HEK293 (cell line): ENCODE measurements around the gene ATP2A2.

Source experiments
- CTCF ChIA-PET: fragments of 350-600 bp; formaldehyde crosslinking; extraction: SDS; loops from one replicate; lab custom pipeline; 2021; ENCODE audit warnings: antibody characterized with exemption; lab: Yijun Ruan, JAX
- POLR2A ChIA-PET: fragments of 300-600 bp; formaldehyde crosslinking; extraction: SDS; loops from one replicate; lab custom pipeline; 2020; ENCODE audit warnings: antibody characterized with exemption, inconsistent platforms; lab: Yijun Ruan, JAX
- H3K27ac ChIP-seq: fragments of 200-500 bp; sonication (Bioruptor generic); 2 replicates; pipeline ENCODE4 v1.5.1; 2014; ENCODE audit warnings: low read depth, low read length, control low read depth, inconsistent platforms; ENCODE audit errors: extremely low read depth
- H3K36me3 ChIP-seq, 2 experiments: fragments of 200-500 bp in 1 of 2; sonication (Bioruptor generic) in 1 of 2; 1 replicate in 1 of 2; 2 replicates in 1 of 2; pipeline ENCODE4 v1.5.1; 2014 to 2017; ENCODE audit warnings: inconsistent platforms in 2 of 2, low read length in 2 of 2; ENCODE audit not compliant: control insufficient read depth in 2 of 2, insufficient read depth in 1 of 2
- H3K4me1 ChIP-seq: fragments of 200-500 bp; sonication (Bioruptor generic); 2 replicates; pipeline ENCODE4 v1.5.1; 2014; ENCODE audit warnings: mild to moderate bottlenecking, low read length, inconsistent platforms; ENCODE audit not compliant: control insufficient read depth, insufficient read depth
- H3K4me3 ChIP-seq: 2 replicates; pipeline ENCODE4 v1.5.1; 2011; ENCODE audit warnings: low read depth, mild to moderate bottlenecking, control low read depth, low read length, moderate library complexity
- H3K9me3 ChIP-seq: fragments of 200-500 bp; sonication (Bioruptor generic); 2 replicates; pipeline ENCODE4 v1.5.1; 2014; ENCODE audit warnings: low read depth, low read length, inconsistent platforms; ENCODE audit not compliant: control insufficient read depth, insufficient read depth
- MZF1 ChIP-seq: fragments of 450-650 bp; formaldehyde crosslinking; IDR thresholded peaks from 2 replicates; pipeline ENCODE4 v1.5.1; 2017; ENCODE audit warnings: missing biosample characterization, missing genetic modification characterization, borderline replicate concordance
- PRDM1 ChIP-seq: fragments of 450-650 bp; formaldehyde crosslinking; IDR thresholded peaks from 2 replicates; pipeline ENCODE4; 2016; ENCODE audit warnings: missing biosample characterization, missing genetic modification characterization
- PRDM10 ChIP-seq: fragments of 450-650 bp; formaldehyde crosslinking; IDR thresholded peaks from 2 replicates; pipeline ENCODE4 v1.5.1; 2016; ENCODE audit warnings: missing biosample characterization, missing genetic modification characterization
- PRDM6 ChIP-seq: fragments of 450-650 bp; formaldehyde crosslinking; IDR thresholded peaks from 2 replicates; pipeline ENCODE4 v1.5.1; 2017; ENCODE audit warnings: missing biosample characterization, missing genetic modification characterization
- REPIN1 ChIP-seq: fragments of 450-650 bp; formaldehyde crosslinking; IDR thresholded peaks from 2 replicates; pipeline ENCODE4 v1.5.1; 2017; ENCODE audit warnings: missing biosample characterization, missing genetic modification characterization, low read depth
- SP7 ChIP-seq: fragments of 450-650 bp; formaldehyde crosslinking; IDR thresholded peaks from 2 replicates; pipeline ENCODE4 v1.5.1; 2016; ENCODE audit warnings: missing biosample characterization, missing genetic modification characterization
- YY2 ChIP-seq: fragments of 450-650 bp; formaldehyde crosslinking; IDR thresholded peaks from 2 replicates; pipeline ENCODE4 v1.5.1; 2016; ENCODE audit warnings: missing biosample characterization, missing genetic modification characterization
- ZBTB7A ChIP-seq: fragments of 450-650 bp; formaldehyde crosslinking; IDR thresholded peaks from 2 replicates; pipeline ENCODE4 v1.5.1; 2016; ENCODE audit warnings: low read depth, missing biosample characterization, missing genetic modification characterization
- ZFP3 ChIP-seq: fragments of 450-650 bp; formaldehyde crosslinking; IDR thresholded peaks from 2 replicates; pipeline ENCODE4 v1.5.1; 2016; ENCODE audit warnings: low read depth, missing biosample characterization, missing genetic modification characterization
- ZFP69B ChIP-seq: fragments of 450-650 bp; formaldehyde crosslinking; IDR thresholded peaks from 2 replicates; pipeline ENCODE4 v1.5.1; 2016; ENCODE audit warnings: missing biosample characterization, missing genetic modification characterization
- ZIC2 ChIP-seq: fragments of 450-650 bp; formaldehyde crosslinking; IDR thresholded peaks from 2 replicates; pipeline ENCODE4 v1.5.1; 2016; ENCODE audit warnings: missing biosample characterization, missing genetic modification characterization
- ZNF157 ChIP-seq: fragments of 450-650 bp; formaldehyde crosslinking; IDR thresholded peaks from 2 replicates; pipeline ENCODE4 v1.5.1; 2016; ENCODE audit warnings: missing biosample characterization, missing genetic modification characterization
- ZNF175 ChIP-seq: fragments of 450-650 bp; formaldehyde crosslinking; IDR thresholded peaks from 2 replicates; pipeline ENCODE4 v1.5.1; 2016; ENCODE audit warnings: missing biosample characterization, missing genetic modification characterization
- ZNF19 ChIP-seq: fragments of 450-650 bp; formaldehyde crosslinking; IDR thresholded peaks from 2 replicates; pipeline ENCODE4; 2016; ENCODE audit warnings: missing biosample characterization, missing genetic modification characterization, low read depth
- ZNF221 ChIP-seq: fragments of 450-650 bp; formaldehyde crosslinking; IDR thresholded peaks from 2 replicates; pipeline ENCODE4 v1.5.1; 2017; ENCODE audit warnings: missing biosample characterization, missing genetic modification characterization, borderline replicate concordance
- ZNF24 ChIP-seq: fragments of 450-650 bp; formaldehyde crosslinking; IDR thresholded peaks from 2 replicates; pipeline ENCODE4 v1.5.1; 2016; ENCODE audit warnings: missing biosample characterization, missing genetic modification characterization
- ZNF26 ChIP-seq: fragments of 450-650 bp; formaldehyde crosslinking; IDR thresholded peaks from 2 replicates; pipeline ENCODE4 v1.5.1; 2016; ENCODE audit warnings: missing biosample characterization, missing genetic modification characterization
- ZNF449 ChIP-seq: fragments of 450-650 bp; formaldehyde crosslinking; IDR thresholded peaks from 2 replicates; pipeline ENCODE4 v1.5.1; 2017; ENCODE audit warnings: missing biosample characterization, mild to moderate bottlenecking, missing genetic modification characterization, moderate library complexity
- ZNF549 ChIP-seq: fragments of 450-650 bp; IDR thresholded peaks from 2 replicates; pipeline ENCODE4 v1.5.1; 2018; ENCODE audit warnings: missing biosample characterization, missing genetic modification characterization, mild to moderate bottlenecking, inconsistent platforms, moderate library complexity
- ZNF600 ChIP-seq: fragments of 450-650 bp; formaldehyde crosslinking; IDR thresholded peaks from 2 replicates; pipeline ENCODE4 v1.5.1; 2016; ENCODE audit warnings: missing biosample characterization, missing genetic modification characterization
- ZNF777 ChIP-seq: fragments of 450-650 bp; formaldehyde crosslinking; IDR thresholded peaks from 2 replicates; pipeline ENCODE4 v1.5.1; 2017; ENCODE audit warnings: missing biosample characterization, missing genetic modification characterization, borderline replicate concordance
- ZNF843 ChIP-seq: fragments of 450-650 bp; formaldehyde crosslinking; IDR thresholded peaks from 2 replicates; pipeline ENCODE4 v1.5.1; 2016; ENCODE audit warnings: missing biosample characterization, missing genetic modification characterization
- ZSCAN30 ChIP-seq: fragments of 450-650 bp; IDR thresholded peaks from 2 replicates; pipeline ENCODE4 v1.5.1; 2018; ENCODE audit warnings: missing biosample characterization, mild to moderate bottlenecking, missing genetic modification characterization, moderate library complexity
- ZSCAN5A ChIP-seq: fragments of 450-650 bp; formaldehyde crosslinking; IDR thresholded peaks from 2 replicates; pipeline ENCODE4 v1.5.1; 2016; ENCODE audit warnings: missing biosample characterization, missing genetic modification characterization

ATP2A2 gene

GRCh38 chr12:110345176-110345661, 64.2 kb downstream of the ATP2A2 start (continued):
- no peak for TF ChIP-seq PRDM10 (tag by site-specific recombination)
- TF ChIP-seq ZSCAN5A (tag by site-specific recombination) = no peak
- no peak for TF ChIP-seq ZNF26 (tag by site-specific recombination)
- no peak for TF ChIP-seq PRDM1 (tag by site-specific recombination)

- Histone ChIP-seq H3K4me3 (no peak overlapping the region), H3K27ac (no peak overlapping the region), H3K4me1 (no peaks in the 10 kb centered on the region), H3K9me3 (no peaks in the 10 kb centered on the region), H3K36me3 (peaks cover 45 to 99% of the 10 kb centered on the region in 2 experiments)
- ChIA-PET POLR2A (no interaction called here), CTCF (no interaction called here)
- TF ChIP-seq ZNF600 (tag by site-specific recombination) (0 out of 2 replicates have a peak, but pooled peaks have one; percentile 44), PRDM6 (tag by site-specific recombination) (no peak), ZNF843 (tag by site-specific recombination) (no peak), ZNF19 (tag by site-specific recombination) (no peak), ZFP3 (tag by site-specific recombination) (no peak), ZBTB7A (tag by site-specific recombination) (no peak), ZIC2 (tag by site-specific recombination) (no peak)
Observed at GRCh38 chr12:110345963-110346362, 64.9 kb downstream of the ATP2A2 start.

GRCh38 chr12:110347767-110348166, 66.7 kb downstream of the ATP2A2 start:
- Histone ChIP-seq H3K27ac (no peak overlapping the region), H3K4me3 (no peak overlapping the region), H3K36me3 (peaks cover 29 to 86% of the 10 kb centered on the region in 2 experiments), H3K9me3 (no peaks in the 10 kb centered on the region), H3K4me1 (no peaks in the 10 kb centered on the region)
- CTCF ChIA-PET = no interaction called here
- POLR2A ChIA-PET = no interaction called here
- TF ChIP-seq REPIN1 (tag by site-specific recombination) (no peak), ZNF777 (no peak), ZNF221 (tag by site-specific recombination) (no peak), ZNF157 (tag by site-specific recombination) (no peak), ZFP69B (tag by site-specific recombination) (no peak), MZF1 (tag by site-specific recombination) (no peak), YY2 (tag by site-specific recombination) (no peak), ZNF24 (tag by site-specific recombination) (no peak), ZNF549 (tag by site-specific recombination) (no peak), ZNF175 (tag by site-specific recombination) (no peak), ZSCAN30 (tag by site-specific recombination) (no peak), SP7 (tag by site-specific recombination) (no peak), ZNF449 (tag by site-specific recombination) (no peak)
